ENCODE data around the gene KDM8. TPM values are rescaled to one million over a fixed set of nuclear protein-coding genes. Genes with fewer than 3 reads are reported as not detected.
"Not testable (repeated sequence)": the region's sequence is repeated elsewhere in the genome, so short reads cannot be mapped to it uniquely, and the experiment has no call there.

Gene KDM8
- total RNA-seq, 1 donor from 2014 or later, result 1.8 TPM

- peak in 1 of 2 donors; percentile 86 for DNase-seq (ENCODE audit: low read depth in 2 of 2)
These were observed 38.3 kb downstream of the KDM8 start for GRCh38 chr16:27241658-27242057.

GRCh38 chr16:27242398-27242797 is 39.1 kb downstream of the KDM8 start:
- DNase-seq (ENCODE audit: low read depth in 2 of 2), result no peak

- DNase-seq (ENCODE audit: low read depth in 2 of 2), result peak; percentile 38 to 98
These were observed 39.7 kb downstream of the KDM8 start for GRCh38 chr16:27242868-27243590.

- no peak for DNase-seq (ENCODE audit: low read depth in 2 of 2)
These were observed 40.5 kb downstream of the KDM8 start for GRCh38 chr16:27243725-27244362.

- DNase-seq (ENCODE audit: low read depth in 2 of 2), result no peak
These were observed 41.0 kb downstream of the KDM8 start for GRCh38 chr16:27244363-27244755.

- peak; percentile 47 to 93 for DNase-seq (ENCODE audit: low read depth in 2 of 2)
These were observed 42.2 kb downstream of the KDM8 start for GRCh38 chr16:27245276-27246172.

- DNase-seq (ENCODE audit: low read depth in 2 of 2), result no peak
These were observed 43.1 kb downstream of the KDM8 start for GRCh38 chr16:27246439-27246838.

- DNase-seq (ENCODE audit: low read depth in 2 of 2), result not testable (repeated sequence)
These were observed 43.8 kb downstream of the KDM8 start for GRCh38 chr16:27247076-27247475.

- peak; percentile 40 to 44 for DNase-seq (ENCODE audit: low read depth in 2 of 2)
These were observed 44.7 kb downstream of the KDM8 start for GRCh38 chr16:27248036-27248435.

GRCh38 chr16:27248886-27249285 is 45.6 kb downstream of the KDM8 start:
- not testable (repeated sequence) for DNase-seq (ENCODE audit: low read depth in 2 of 2)

- no peak for DNase-seq (ENCODE audit: low read depth in 2 of 2)
These were observed 48.3 kb downstream of the KDM8 start for GRCh38 chr16:27251541-27252205.

GRCh38 chr16:27252206-27252585 is 48.9 kb downstream of the KDM8 start:
- no peak for DNase-seq (ENCODE audit: low read depth in 2 of 2)

- peak in 1 of 2 donors; percentile 80 for DNase-seq (ENCODE audit: low read depth in 2 of 2)
These were observed 50.2 kb downstream of the KDM8 start for GRCh38 chr16:27253526-27253930.

GRCh38 chr16:27254262-27254811 is 51.0 kb downstream of the KDM8 start:
- no peak for DNase-seq (ENCODE audit: low read depth in 2 of 2)

GRCh38 chr16:27256861-27257260 is 53.5 kb downstream of the KDM8 start:
- no peak for DNase-seq (ENCODE audit: low read depth in 2 of 2)

GRCh38 chr16:27257271-27257670 is 53.9 kb downstream of the KDM8 start:
- no peak for DNase-seq (ENCODE audit: low read depth in 2 of 2)

- DNase-seq (ENCODE audit: low read depth in 2 of 2), result peak in 1 of 2 donors; percentile 84
These were observed 55.0 kb downstream of the KDM8 start for GRCh38 chr16:27258241-27258734.

GRCh38 chr16:27259710-27260109 is 56.4 kb downstream of the KDM8 start:
- DNase-seq (ENCODE audit: low read depth in 2 of 2), result peak in 1 of 2 donors; percentile 40

- not testable (repeated sequence) for DNase-seq (ENCODE audit: low read depth in 2 of 2)
These were observed 59.6 kb downstream of the KDM8 start for GRCh38 chr16:27262904-27263423.

- DNase-seq (ENCODE audit: low read depth in 2 of 2), result peak in 1 of 2 donors; percentile 73
These were observed 60.8 kb downstream of the KDM8 start for GRCh38 chr16:27264151-27264550.

- DNase-seq (ENCODE audit: low read depth in 2 of 2), result no peak
These were observed 62.7 kb downstream of the KDM8 start for GRCh38 chr16:27265982-27266381.

Measured in dermis microvascular lymphatic vessel endothelial cell (primary cell).